ENCODE results near the gene DNAH8.

DNA sequence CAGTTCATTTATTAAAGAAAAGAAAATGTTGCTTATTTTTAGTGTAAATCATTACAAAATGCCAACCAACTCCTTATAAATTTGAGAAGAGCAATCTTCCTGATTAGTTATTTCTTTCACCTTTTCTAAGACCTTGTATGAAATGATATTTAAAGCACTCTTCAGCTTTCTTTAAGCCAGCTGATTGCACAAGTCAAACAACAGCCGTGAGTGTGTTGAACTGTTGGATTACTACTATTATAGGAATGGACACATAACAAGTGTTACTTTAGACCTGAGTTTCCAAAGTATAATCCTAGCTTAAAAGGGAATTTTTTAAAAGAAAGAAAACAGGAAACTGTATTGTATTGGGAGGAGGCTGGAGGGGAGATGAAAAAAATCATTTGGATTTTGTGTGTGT is 306.7 kb downstream of the DNAH8 start:
- TF ChIP-seq, protein P1, sequence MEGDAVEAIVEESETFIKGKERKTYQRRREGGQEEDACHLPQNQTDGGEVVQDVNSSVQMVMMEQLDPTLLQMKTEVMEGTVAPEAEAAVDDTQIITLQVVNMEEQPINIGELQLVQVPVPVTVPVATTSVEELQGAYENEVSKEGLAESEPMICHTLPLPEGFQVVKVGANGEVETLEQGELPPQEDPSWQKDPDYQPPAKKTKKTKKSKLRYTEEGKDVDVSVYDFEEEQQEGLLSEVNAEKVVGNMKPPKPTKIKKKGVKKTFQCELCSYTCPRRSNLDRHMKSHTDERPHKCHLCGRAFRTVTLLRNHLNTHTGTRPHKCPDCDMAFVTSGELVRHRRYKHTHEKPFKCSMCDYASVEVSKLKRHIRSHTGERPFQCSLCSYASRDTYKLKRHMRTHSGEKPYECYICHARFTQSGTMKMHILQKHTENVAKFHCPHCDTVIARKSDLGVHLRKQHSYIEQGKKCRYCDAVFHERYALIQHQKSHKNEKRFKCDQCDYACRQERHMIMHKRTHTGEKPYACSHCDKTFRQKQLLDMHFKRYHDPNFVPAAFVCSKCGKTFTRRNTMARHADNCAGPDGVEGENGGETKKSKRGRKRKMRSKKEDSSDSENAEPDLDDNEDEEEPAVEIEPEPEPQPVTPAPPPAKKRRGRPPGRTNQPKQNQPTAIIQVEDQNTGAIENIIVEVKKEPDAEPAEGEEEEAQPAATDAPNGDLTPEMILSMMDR (IDR thresholded peaks at IDR 0.05 in 4 of 5, conservative IDR thresholded peaks at IDR 0.05 in 1 of 5): no peak
- TF ChIP-seq POLR2A (IDR thresholded peaks at IDR 0.05): no peak

Data from gastrocnemius medialis (tissue), 4 donors.